ENCODE measurements around the gene SEMA6C.

SEMA6C gene

GRCh38 chr1:151158326-151158725, 11.9 kb upstream of the SEMA6C start:
- DNase-seq, result peak; percentile 79

GRCh38 chr1:151157067-151157531, 10.7 kb upstream of the SEMA6C start:
- DNase-seq, result peak; percentile 73

DNA sequence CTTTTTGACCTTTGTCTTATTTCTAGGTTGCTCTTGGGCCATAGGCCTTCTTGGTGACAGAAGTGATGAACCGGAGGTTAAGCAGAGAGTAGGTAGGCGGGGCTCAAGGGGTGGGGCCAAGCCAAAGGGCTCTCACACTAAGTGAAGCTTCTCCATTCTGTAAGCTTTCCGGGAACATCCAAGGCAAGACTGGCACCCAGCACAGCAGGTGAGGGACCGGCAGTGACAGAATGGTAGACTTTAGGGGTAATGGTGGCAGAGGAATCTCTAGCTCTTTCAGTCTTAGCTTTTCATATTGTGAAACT, 10.0 kb upstream of the SEMA6C start, which contains the start of gene TNFAIP8L2:
Gene TNFAIP8L2, plus strand, starts transcription at position 135 of the 305 bp plus-strand sequence. CDS start 2,049 bp downstream, outside the sequence.
- peak; percentile 88 for DNase-seq

DNA sequence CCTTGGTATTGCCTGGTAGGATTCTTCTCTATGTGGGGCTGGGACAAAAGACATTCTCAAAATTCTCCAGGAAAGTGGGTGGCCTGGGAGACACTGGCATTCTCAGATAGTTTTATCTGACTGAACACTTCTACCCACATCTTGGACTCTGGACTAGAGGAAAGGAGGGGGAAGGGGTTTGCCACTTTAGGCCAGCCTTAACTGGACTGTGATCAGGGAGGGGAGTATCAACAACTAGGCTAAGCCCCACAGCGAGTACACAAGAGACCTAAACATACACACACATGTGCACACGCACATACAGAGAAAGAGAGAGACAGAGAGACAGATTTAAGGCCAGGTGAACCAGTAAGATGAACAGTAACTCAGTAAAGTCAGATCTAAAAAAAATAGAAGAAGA, 1.2 kb upstream of the SEMA6C start:
- DNase-seq, result no peak

- peak; percentile 32 for DNase-seq
These were observed 687 bp upstream of the SEMA6C start for GRCh38 chr1:151147132-151147503.

GRCh38 chr1:151146072-151146411, 389 bp downstream of the SEMA6C start:
- DNase-seq, result no peak

DNA sequence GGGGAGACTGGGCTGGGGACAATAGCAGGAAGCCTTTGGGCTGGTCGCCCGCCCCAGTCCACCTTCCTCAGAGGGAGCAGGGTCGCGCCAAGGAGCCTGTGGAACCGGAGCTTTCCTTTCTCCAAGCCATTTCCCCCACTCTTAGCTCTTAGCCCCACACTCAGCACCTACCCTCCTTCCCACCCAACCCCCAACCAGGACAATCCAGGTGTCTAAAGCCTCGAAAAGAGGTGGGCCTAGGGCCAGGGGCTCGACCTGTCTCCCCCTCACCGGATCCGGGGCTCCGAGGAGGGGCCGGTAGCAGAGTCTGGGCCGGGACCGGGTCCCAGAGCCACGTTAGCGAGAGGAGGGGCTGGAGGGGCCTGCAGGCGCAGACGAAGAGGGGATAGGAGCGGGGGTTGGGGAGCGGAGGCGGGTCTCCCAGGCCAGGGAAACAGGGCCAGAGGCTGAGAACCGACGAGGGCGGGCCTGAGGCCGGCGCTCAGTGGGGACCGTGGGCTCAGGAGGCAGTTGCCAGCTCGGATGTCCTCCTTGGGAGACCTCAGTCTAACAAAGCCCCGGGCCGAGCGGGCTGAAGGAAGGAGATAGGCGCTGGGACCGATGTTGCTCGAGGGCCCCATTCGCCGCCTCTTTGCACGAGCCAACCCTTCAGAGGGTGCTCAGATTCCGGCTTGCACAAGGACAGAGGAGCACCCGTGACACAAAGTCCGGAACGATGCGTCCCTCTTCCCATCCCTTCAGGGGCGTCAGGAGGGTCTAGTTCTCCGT, 943 bp downstream of the SEMA6C start:
- peak; percentile 46 for DNase-seq

- DNase-seq, result no peak
These were observed 1.7 kb downstream of the SEMA6C start for GRCh38 chr1:151144474-151145303.

DNA sequence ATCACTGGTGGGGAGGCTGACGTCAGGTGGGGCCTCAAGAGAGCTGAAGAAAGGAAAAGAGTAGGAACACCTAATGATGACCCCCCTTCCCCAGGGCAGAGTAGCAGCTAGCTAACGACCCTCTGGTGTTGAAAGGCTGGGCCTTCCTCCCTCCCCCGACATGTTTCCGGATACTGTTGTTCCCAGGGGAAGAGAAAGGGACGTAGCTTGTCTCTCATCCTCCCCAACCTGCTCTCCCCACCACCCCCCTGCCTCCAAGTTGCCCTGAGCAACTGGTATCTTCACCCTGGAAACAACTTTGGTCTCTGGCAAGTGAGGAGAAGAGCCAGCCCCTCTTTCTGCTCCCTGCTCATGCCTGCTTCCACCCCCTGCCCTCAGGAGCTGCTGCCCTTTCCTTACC, 2.4 kb downstream of the SEMA6C start:
- no peak for DNase-seq

DNA sequence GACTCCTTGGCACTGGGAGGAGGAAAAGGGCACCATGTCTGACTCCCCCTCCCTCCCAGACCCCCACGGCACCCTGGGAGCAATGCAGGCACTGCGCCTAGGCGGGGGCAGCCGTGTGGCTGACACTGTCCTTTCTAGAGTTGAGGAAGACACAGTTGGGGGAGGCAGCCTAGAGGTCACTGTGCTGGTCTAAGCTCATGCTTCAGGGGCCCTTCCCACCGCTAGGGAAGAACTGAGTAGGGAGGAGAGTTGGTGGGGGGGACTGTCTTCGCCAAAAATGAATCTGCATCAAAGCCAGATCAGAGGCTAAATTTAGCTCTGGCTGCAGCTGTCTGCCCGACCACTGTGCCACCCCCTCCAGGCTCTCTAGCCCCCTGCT, 3.4 kb downstream of the SEMA6C start:
- no peak for DNase-seq

DNA sequence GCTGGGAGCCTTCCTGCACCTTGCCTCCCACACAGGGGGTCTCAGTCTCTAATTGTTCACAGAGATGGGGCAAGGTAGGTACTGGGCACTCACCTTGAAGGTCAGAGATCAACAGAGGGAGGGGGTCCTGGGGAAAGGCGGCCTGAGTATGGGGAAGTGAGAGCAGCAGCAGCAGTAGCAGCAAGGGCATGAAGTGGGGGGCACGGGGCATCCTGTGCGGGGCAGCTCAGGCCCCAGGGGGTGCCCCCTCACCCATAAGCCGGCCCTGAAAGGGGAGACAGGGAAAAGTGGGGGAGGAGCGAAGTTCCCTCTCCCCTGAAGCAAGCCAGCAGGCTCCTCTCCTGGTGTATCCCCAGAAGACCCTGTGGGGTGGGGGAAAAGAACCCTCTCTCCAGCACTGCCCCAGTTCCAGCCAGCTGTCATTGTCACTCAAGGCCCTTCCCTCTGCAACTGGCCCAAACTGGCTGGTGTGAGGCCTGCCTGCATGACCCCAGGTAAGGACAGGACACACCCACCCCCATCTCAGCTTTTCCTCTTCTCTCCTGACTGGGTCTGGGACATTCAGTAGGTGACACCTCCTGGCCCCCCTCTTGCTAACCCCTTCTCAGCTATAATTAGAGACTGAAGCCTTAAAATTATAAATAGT, 3.9 kb downstream of the SEMA6C start:
- no peak for DNase-seq

GRCh38 chr1:151137789-151138188, 8.6 kb downstream of the SEMA6C start:
- DNase-seq, result no peak

GRCh38 chr1:151135433-151136385, 10.7 kb downstream of the SEMA6C start:
- DNase-seq, result no peak

DNA sequence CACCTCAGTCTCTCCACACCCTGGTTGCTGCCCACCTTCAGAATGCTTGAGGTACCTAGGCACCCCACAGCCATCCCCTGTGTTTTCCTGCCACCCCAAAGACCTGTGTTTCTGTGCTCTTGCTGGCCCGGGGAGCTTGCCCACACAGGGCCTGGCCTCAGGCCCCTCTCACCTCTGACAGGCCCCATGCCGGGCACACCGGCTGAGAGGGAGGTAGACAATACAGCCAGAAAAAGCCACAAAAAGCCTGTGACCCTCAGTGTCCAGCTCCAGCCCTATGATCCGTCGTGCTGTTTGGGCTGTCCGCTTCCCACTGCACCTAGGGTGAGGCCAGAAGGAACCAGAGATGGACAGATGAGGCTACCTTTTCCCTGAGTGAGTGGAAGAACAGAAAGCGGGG, 11.4 kb downstream of the SEMA6C start:
- DNase-seq, result no peak

GRCh38 chr1:151134396-151134795, 12.0 kb downstream of the SEMA6C start:
- DNase-seq, result no peak

GRCh38 chr1:151133018-151133806, 13.2 kb downstream of the SEMA6C start:
- no peak for DNase-seq

- DNase-seq, result no peak
These were observed 14.0 kb downstream of the SEMA6C start for GRCh38 chr1:151132335-151133017.

- no peak for DNase-seq
These were observed 14.6 kb downstream of the SEMA6C start for GRCh38 chr1:151131701-151132334.

- DNase-seq, result peak; percentile 88
These were observed 15.3 kb downstream of the SEMA6C start for GRCh38 chr1:151130987-151131586.

DNA sequence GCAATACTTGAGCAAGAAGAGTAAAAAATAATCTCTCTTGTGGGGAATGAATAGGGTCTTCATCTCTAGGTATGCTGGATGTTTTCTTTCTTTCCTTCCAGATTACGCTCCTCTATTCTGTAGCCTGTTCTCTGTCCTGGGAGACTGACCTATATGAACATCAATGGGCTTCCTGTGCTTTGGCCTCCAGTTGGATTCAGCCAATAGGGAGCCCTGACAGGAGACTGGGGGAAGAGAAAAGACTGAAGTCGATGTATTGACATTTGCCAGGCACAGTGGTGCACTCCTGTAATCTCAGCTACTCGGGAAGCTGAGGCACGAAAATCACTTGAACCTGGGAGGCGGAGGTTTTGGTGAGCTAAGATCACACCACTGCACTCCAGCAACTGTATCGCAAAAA, 17.6 kb downstream of the SEMA6C start:
- DNase-seq, result no peak
